GM12878 (cell line): ENCODE data around the gene SLC6A7. TPM values are rescaled to one million over a fixed set of nuclear protein-coding genes. Genes with fewer than 3 reads are reported as not detected.

Experiments
- ATAC-seq: fragments of 200-7000 bp; cut with Tn5 transposase; 3 replicates; pipeline ENCODE4 v1.9.1; 2020; ENCODE audit warnings: mild to moderate bottlenecking, moderate library complexity
- BruUV-seq: library from RNA; stranded (reverse); fragments of 400-500 nt; replicated peaks from 2 replicates; lab custom pipeline; 2021; lab: Mats Ljungman, UMichigan
- CTCF ChIA-PET: fragments of 300-600 bp; sonication (Branson Sonifier 250); formaldehyde crosslinking; extraction: SDS; loops from one replicate; lab custom pipeline; 2021; ENCODE audit warnings: inconsistent platforms; lab: Yijun Ruan, JAX
- POLR2A ChIA-PET: fragments of 350-600 bp; formaldehyde crosslinking; extraction: SDS; loops from one replicate; lab custom pipeline; 2021; ENCODE audit warnings: inconsistent platforms; lab: Charles Lee
- RAD21 ChIA-PET: fragments of 300-600 bp; sonication (Branson Sonifier 250); formaldehyde crosslinking; loops from one replicate; lab custom pipeline; 2023; ENCODE audit warnings: antibody characterized with exemption; ENCODE audit not compliant: unreplicated experiment; lab: Charles Lee
- SMC1A ChIA-PET: fragments of 300-600 bp; sonication (Branson Sonifier 250); formaldehyde crosslinking; loops from one replicate; lab custom pipeline; 2023; ENCODE audit not compliant: unreplicated experiment, uncharacterized antibody; lab: Charles Lee
- DNase-seq: peaks from one replicate; pipeline ENCODE4 v3.0.0-alpha.2; 2011; ENCODE audit warnings: low read depth, low spot score
- FAIRE-seq: peaks from 3 replicates; lab custom pipeline; 2011; peaks lifted over from hg19 to GRCh38; lab: Jason Lieb, UNC
- H2AFZ ChIP-seq: 2 replicates; pipeline ENCODE4 v1.6.0; 2011; ENCODE audit warnings: low read depth, low read length, control low read depth; ENCODE audit not compliant: control insufficient read depth
- H3K27ac ChIP-seq: 2 replicates; pipeline ENCODE4 v1.5.1; 2011; ENCODE audit warnings: control low read depth; ENCODE audit not compliant: control insufficient read depth, insufficient read depth
- H3K27me3 ChIP-seq, 2 experiments: replicated peaks in 1 of 2; 2 replicates each; pipeline versions ENCODE4 v1.6.0 to v1.6.1; 2011; ENCODE audit warnings: low read length in 1 of 2; ENCODE audit not compliant: control insufficient read depth in 2 of 2, insufficient read depth in 2 of 2
- H3K36me3 ChIP-seq, 2 experiments: 2 replicates each; pipeline ENCODE4 v1.5.1; 2011; ENCODE audit warnings: low read length in 1 of 2; ENCODE audit not compliant: control insufficient read depth in 2 of 2, insufficient read depth in 2 of 2
- H3K4me1 ChIP-seq: 2 replicates; pipeline ENCODE4 v1.6.1; 2011; ENCODE audit warnings: mild to moderate bottlenecking, low read length, moderate library complexity, mixed read lengths; ENCODE audit not compliant: control insufficient read depth, insufficient read depth
- H3K4me2 ChIP-seq: 2 replicates; pipeline ENCODE4 v1.6.0; 2011; ENCODE audit warnings: control low read depth; ENCODE audit not compliant: control insufficient read depth, insufficient read depth
- H3K4me3 ChIP-seq: fragments of 200-600 bp; sonication (generic); 2 replicates; pipeline ENCODE4 v1.5.1; 2016
- H3K79me2 ChIP-seq: 2 replicates; pipeline ENCODE4 v1.6.0; 2011; ENCODE audit warnings: low read length; ENCODE audit not compliant: control insufficient read depth, insufficient read depth
- H3K9ac ChIP-seq: 2 replicates; pipeline ENCODE4 v1.8.0; 2011; ENCODE audit warnings: low read length, control low read depth, mixed read lengths; ENCODE audit not compliant: control insufficient read depth, insufficient read depth
- H3K9me3 ChIP-seq: replicated peaks from 3 replicates; pipeline ENCODE4 v1.5.1; 2011; ENCODE audit warnings: mild to moderate bottlenecking, low read length; ENCODE audit not compliant: control insufficient read depth, insufficient read depth
- H4K20me1 ChIP-seq: 2 replicates; pipeline ENCODE4 v1.6.0; 2011; ENCODE audit not compliant: control insufficient read depth, insufficient read depth
- ASH2L ChIP-seq: fragments of 300-600, 200-600 bp; sonication (generic); IDR thresholded peaks from 2 replicates; pipeline ENCODE4 v1.6.1; 2017; ENCODE audit warnings: low read depth, mild to moderate bottlenecking, borderline replicate concordance
- CTCF ChIP-seq, 3 experiments: IDR thresholded peaks in 2 of 3; conservative IDR thresholded peaks in 1 of 3; 2 replicates each; pipeline ENCODE4 v1.5.1; 2011; ENCODE audit warnings: low read depth in 3 of 3, low read length in 3 of 3, mild to moderate bottlenecking in 3 of 3, control low read depth in 2 of 3, moderate library complexity in 2 of 3, inconsistent platforms in 1 of 3, mixed read lengths in 1 of 3; ENCODE audit not compliant: control insufficient read depth in 2 of 3, insufficient read depth in 1 of 3; ENCODE audit errors: extremely low read depth in 1 of 3
- NR2C1 ChIP-seq: fragments of 450-650 bp; IDR thresholded peaks from 2 replicates; pipeline ENCODE4 v1.6.1; 2017; ENCODE audit warnings: antibody characterized with exemption, mild to moderate bottlenecking, moderate library complexity
- RB1 ChIP-seq: fragments of 450-650 bp; formaldehyde crosslinking; IDR thresholded peaks from 2 replicates; pipeline ENCODE4 v1.6.1; 2017; ENCODE audit warnings: mild to moderate bottlenecking, borderline replicate concordance
- SIX5 ChIP-seq: IDR thresholded peaks from 2 replicates; pipeline ENCODE4 v1.6.1; 2011; ENCODE audit warnings: mild to moderate bottlenecking, low read depth, low read length, moderate library complexity; ENCODE audit not compliant: severe bottlenecking
- SMAD5 ChIP-seq: IDR thresholded peaks from 2 replicates; pipeline ENCODE4 v1.6.1; 2016; ENCODE audit warnings: antibody characterized with exemption, low read depth
- SREBF2 ChIP-seq: IDR thresholded peaks from 2 replicates; pipeline ENCODE4 v1.6.1; 2012; ENCODE audit warnings: mild to moderate bottlenecking, low read length
- ZNF207 ChIP-seq: fragments of 450-650 bp; IDR thresholded peaks from 2 replicates; pipeline ENCODE4 v1.6.1; 2014; ENCODE audit warnings: antibody characterized with exemption, mild to moderate bottlenecking, borderline replicate concordance
- WGBS: methylation state at CpG from one replicate; pipeline ENCODE4 v1.1.6; 2016; ENCODE audit warnings: low lambda C conversion rate; ENCODE audit not compliant: insufficient replicate concordance, insufficient coverage; ENCODE audit errors: missing lambda C conversion rate; 5-methylcytosine and 5-hydroxymethylcytosine counted together
- in situ Hi-C: fragments of 300-500 bp; cut with MboI; formaldehyde crosslinking; loops from 9 replicates; pipeline ENCODE4 v1.14.3; 2018; ENCODE audit warnings: mixed read lengths
- intact Hi-C: fragments of 100-400 bp; cut with micrococcal nuclease; formaldehyde crosslinking; loops from one replicate; pipeline ENCODE4 v1.14.2; 2022; ENCODE audit not compliant: unreplicated experiment
- polyA plus RNA-seq, 11 experiments: library from polyadenylated mRNA; depleted of rRNA in 4 of 11; unstranded in 6 of 11; stranded (reverse) in 5 of 11; fragments of >200 nt; fragmentation: Nextera tagmentation in 4 of 11; fragmentation: Illumina TruSeq in 1 of 11; extraction: Ambion mirVana in 4 of 11; extraction: Trizol in 1 of 11; gene quantifications; 1 replicate in 1 of 11; 2 replicates in 10 of 11; pipeline versions ENCODE4 v1.2.1 to v1.2.3, GENCODE V29; 2011 to 2016; ENCODE audit warnings: inconsistent platforms in 2 of 11, missing spikeins in 2 of 11, low read depth in 1 of 11
- total RNA-seq, 4 experiments: library from RNA; depleted of rRNA in 3 of 4; stranded (reverse); fragments of >200 nt in 3 of 4; fragmentation: Illumina TruSeq in 1 of 4; extraction: Trizol in 1 of 4; gene quantifications; 2 replicates each; pipeline versions ENCODE4 v1.2.1 to v1.2.3, GENCODE V29; 2013 to 2021
- TF ChIP-seq, protein P1 (sequence below): fragments of 450-650 bp; IDR thresholded peaks from 2 replicates; pipeline ENCODE4 v1.6.1; 2018; ENCODE audit warnings: borderline replicate concordance, mild to moderate bottlenecking; ENCODE audit not compliant: partially characterized antibody
- TF ChIP-seq, protein P2 (sequence below): IDR thresholded peaks from 2 replicates; pipeline ENCODE4 v1.6.1; 2012; ENCODE audit warnings: mild to moderate bottlenecking, low read depth, low read length

SLC6A7 gene
- total and polyA plus RNA-seq, 10 of the 15 experiments (the other 5 are each of a cell fraction or from before 2014, with no cell fraction given) = 0.01 to 0.15 (median 0.06) TPM; not detected in 7

- Histone ChIP-seq H3K9ac (no peak overlapping the region), H3K4me1 (peaks cover 13% of the 10 kb centered on the region), H3K36me3 (no peaks in the 10 kb centered on the region), H4K20me1 (no peaks in the 10 kb centered on the region), H3K79me2 (no peaks in the 10 kb centered on the region), H3K27me3 (no peaks in the 10 kb centered on the region), H3K4me3 (no peak overlapping the region), H2AFZ (no peak overlapping the region), H3K9me3 (no peaks in the 10 kb centered on the region), H3K4me2 (no peak overlapping the region), H3K27ac (no peak overlapping the region)
- DNase-seq = no peak
- intact Hi-C loops (no loop called here), in situ Hi-C loops (no loop called here)
- ChIA-PET SMC1A (interaction anchor here (0.9 kb wide), 1 partner anchor 11 kb away, joined by 5 read pairs; no protein-coding TSS in a partner anchor), POLR2A (interaction anchor here (0.8 to 1.3 kb wide), 3 partner anchors 18 to 323 kb away, joined by 3 read pairs; no protein-coding TSS in a partner anchor), RAD21 (interaction anchor here (3.1 kb wide), 1 partner anchor 11 kb away, joined by 13 read pairs; no protein-coding TSS in a partner anchor), CTCF (interaction anchor here (2.8 kb wide), 1 partner anchor 11 kb away, joined by 11 read pairs; no protein-coding TSS in a partner anchor)
- TF ChIP-seq RB1 = no peak
- TF ChIP-seq CTCF (IDR thresholded peaks at IDR 0.05 in 2 of 3, conservative IDR thresholded peaks at IDR 0.05 in 1 of 3; ENCODE audit: control insufficient read depth in 2 of 3, extremely low read depth in 1 of 3, insufficient read depth in 1 of 3, low read depth in 3 of 3, low read length in 3 of 3) = no peak
- TF ChIP-seq, protein P1, sequence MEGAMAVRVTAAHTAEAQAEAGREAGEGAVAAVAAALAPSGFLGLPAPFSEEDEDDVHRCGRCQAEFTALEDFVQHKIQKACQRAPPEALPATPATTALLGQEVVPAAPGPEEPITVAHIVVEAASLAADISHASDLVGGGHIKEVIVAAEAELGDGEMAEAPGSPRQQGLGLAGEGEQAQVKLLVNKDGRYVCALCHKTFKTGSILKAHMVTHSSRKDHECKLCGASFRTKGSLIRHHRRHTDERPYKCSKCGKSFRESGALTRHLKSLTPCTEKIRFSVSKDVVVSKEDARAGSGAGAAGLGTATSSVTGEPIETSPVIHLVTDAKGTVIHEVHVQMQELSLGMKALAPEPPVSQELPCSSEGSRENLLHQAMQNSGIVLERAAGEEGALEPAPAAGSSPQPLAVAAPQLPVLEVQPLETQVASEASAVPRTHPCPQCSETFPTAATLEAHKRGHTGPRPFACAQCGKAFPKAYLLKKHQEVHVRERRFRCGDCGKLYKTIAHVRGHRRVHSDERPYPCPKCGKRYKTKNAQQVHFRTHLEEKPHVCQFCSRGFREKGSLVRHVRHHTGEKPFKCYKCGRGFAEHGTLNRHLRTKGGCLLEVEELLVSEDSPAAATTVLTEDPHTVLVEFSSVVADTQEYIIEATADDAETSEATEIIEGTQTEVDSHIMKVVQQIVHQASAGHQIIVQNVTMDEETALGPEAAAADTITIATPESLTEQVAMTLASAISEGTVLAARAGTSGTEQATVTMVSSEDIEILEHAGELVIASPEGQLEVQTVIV = no peak
- no peak for TF ChIP-seq NR2C1
- no peak for TF ChIP-seq SIX5
- TF ChIP-seq, protein P2, sequence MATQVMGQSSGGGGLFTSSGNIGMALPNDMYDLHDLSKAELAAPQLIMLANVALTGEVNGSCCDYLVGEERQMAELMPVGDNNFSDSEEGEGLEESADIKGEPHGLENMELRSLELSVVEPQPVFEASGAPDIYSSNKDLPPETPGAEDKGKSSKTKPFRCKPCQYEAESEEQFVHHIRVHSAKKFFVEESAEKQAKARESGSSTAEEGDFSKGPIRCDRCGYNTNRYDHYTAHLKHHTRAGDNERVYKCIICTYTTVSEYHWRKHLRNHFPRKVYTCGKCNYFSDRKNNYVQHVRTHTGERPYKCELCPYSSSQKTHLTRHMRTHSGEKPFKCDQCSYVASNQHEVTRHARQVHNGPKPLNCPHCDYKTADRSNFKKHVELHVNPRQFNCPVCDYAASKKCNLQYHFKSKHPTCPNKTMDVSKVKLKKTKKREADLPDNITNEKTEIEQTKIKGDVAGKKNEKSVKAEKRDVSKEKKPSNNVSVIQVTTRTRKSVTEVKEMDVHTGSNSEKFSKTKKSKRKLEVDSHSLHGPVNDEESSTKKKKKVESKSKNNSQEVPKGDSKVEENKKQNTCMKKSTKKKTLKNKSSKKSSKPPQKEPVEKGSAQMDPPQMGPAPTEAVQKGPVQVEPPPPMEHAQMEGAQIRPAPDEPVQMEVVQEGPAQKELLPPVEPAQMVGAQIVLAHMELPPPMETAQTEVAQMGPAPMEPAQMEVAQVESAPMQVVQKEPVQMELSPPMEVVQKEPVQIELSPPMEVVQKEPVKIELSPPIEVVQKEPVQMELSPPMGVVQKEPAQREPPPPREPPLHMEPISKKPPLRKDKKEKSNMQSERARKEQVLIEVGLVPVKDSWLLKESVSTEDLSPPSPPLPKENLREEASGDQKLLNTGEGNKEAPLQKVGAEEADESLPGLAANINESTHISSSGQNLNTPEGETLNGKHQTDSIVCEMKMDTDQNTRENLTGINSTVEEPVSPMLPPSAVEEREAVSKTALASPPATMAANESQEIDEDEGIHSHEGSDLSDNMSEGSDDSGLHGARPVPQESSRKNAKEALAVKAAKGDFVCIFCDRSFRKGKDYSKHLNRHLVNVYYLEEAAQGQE = no peak
- TF ChIP-seq SREBF2 = no peak
- TF ChIP-seq ASH2L = no peak
- TF ChIP-seq ZNF207 = no peak
- no peak for TF ChIP-seq SMAD5
- no peak for ATAC-seq
- no TSS peak for BruUV-seq
- WGBS = 31% methylated on average over 4 of the region's 4 CpGs
- no peak for FAIRE-seq
These were observed 33.3 kb upstream of the SLC6A7 start for GRCh38 chr5:150156540-150156939.
